HCEC 1CT (cell line): Measurements from ENCODE around the gene PTGES3L.

Source experiments
- DNase-seq: peaks from one replicate; pipeline ENCODE4 v3.0.0-alpha.2; 2017

Gene PTGES3L

DNA sequence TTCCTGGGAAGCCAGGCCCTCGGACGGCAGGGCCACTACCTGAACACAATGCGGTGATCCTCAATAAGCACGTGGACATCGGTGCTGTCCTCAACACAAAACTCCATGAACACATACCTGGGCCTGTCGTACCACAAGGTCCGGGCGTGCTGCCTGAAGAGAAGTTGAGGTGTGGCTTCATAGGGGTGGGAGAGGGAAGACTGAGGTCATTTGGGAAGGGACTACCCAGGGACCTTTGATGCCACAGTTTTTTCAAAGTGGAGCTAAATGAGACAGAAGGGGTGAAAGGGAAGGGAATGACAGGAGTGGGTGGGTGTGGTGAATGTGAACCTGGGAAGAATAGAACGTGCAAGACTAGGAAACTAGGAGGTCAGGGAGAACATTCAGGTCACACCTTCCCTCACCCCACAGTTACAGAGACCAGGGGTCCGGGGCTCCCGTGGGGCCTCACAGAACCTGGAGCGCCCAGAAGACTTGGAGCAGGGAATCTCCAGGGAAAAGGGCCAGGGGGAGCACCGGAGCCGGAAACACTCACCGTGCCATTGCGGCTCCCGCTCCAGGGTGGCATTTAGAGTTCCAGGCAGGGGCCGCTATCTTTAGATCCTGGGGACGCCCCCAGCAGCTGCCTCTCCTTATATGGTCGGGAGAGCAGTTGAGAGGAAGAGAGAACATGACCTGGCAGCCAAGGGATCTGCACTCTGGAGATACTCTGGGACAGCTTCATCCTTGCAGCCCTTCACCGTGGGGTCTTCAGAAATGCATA is at the start of gene PTGES3L:
TSS of gene PTGES3L (minus strand) at position 570 of the 763 bp plus-strand sequence. CDS start at position 543, 27 bp downstream.
- DNase-seq: no peak

DNA sequence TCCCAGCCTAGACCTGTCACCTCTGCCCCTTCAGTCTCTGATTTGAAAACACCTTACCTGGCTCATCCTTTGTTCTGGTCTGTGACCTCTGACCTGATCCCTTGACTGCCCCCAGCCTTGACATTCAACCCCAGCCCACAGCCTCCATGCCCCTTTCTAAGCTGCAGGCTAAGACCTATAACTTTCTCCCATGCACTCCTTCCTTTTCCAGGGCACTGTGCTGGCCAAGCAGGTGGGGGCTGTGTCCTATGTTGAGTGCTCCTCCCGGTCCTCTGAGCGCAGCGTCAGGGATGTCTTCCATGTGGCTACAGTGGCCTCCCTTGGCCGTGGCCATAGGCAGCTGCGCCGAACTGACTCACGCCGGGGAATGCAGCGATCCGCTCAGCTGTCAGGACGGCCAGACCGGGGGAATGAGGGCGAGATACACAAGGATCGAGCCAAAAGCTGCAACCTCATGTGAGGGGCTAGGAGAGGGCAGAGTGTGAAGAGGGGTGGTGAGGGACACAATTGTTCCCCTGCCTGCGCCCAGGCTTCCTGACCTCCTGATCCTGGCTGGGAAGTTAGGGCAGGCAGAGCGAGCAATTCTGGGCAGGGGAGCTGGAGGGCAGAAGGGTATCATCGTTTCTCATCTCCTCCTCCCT is 48.5 kb upstream of the PTGES3L start:
- DNase-seq: no peak

DNA sequence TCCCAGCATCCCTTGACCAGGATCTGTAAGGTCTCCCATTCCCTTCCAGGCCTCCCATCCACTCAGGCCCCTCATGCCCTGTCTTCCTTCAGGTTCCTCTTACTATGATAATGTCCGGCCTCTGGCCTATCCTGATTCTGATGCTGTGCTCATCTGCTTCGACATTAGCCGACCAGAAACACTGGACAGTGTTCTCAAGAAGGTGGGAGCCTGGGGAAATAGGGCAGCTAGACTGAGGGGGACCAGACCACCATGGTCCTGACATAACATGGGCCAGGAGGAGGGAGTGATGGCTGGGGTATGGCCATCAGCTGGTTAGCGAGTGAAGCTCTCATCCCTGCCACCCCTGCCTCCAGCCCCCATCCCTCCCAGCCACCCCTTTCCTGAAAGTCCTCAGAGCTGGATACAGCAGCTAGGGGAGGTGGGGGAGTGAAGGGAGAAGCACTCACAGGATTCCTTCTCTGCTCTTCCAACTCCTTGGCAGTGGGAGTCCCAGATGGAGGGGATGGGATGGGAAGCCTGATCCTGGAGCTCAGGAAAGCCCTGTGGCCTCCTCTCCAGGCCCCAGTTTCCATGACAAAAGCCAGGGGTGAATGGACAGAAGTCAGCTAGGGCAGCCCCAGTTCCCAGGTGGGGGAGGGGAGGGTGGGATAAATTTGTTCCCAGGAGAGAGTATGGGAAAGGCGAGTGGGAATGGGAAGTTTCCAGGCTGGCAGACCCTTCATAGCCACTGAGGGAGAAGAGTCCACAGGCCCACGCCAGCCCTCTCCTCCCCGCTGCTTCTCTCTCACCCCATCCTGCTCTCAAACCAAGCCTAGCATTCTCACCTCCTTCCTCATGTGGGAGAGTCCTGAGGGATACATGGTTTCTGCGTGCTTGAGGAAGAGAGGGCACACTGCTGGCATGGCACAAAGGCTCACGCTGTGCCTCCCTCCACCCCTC is 47.5 kb upstream of the PTGES3L start:
- no peak for DNase-seq

DNA sequence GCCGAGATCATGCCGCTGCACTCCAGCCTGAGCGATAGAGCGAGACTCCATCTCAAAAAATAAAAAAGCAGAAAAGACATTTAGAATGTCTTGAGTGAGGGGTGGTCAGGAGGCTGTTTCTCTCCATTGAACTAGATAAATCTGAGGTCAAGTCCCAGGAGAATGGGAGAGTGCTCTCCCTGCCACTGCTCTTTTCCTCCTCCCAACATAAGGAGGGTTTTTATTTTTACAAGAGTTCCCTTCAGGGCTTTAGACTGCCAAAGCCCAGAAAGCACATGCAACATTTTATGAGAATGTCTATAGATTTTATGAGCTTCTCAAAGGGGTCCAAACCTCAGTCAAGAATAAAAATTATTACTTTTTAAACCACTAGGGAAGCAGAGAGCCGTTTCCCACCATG is 46.7 kb upstream of the PTGES3L start:
- no peak for DNase-seq

DNA sequence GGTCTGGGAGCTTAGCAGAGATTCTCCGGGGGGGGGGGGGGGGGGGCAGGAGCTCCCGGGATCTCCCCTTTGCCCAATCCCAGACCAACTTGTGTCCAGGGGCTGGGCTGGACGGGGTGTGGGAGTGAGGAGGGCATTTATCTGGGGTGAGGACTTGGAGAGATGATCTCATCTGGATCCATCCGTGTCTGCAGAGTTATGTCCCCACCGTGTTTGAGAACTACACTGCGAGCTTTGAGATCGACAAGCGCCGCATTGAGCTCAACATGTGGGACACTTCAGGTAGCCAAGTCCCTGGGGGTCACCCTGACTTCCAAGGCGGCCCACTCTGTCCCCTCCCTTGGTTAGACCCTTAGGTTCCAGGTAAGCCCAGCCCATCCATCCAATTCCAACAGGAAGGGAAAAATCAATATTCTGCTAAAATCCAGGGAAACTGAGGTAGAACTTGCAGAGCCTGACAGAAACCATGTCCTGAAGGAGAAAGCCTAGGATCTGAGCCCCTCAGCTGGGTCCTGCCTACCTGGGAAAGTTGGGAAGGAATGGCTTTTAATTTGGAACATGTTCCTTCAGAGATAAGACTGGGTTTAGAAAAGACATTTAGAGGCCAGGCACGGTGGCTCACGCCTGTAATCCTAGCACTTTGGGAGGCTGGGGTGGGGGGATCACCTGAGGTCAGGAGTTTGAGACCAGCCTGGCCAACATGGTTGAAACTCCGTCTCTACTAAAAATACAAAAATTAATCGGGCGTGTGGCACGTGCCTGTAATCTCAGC is 46.1 kb upstream of the PTGES3L start:
- no peak for DNase-seq

DNA sequence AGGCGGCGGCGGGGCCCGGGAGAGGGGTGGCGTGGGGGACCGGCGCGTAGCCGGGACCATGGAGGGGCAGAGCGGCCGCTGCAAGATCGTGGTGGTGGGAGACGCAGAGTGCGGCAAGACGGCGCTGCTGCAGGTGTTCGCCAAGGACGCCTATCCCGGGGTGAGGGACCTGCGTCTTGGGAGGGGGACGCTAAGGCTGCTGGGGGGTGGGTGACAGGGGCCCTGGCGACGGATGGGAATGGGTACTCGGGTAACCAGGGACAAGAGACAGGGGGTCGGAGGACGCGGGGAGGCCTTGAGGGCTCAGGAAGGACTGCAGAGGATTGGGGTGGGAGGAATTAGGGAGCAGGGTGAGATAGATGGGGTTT is 45.4 kb upstream of the PTGES3L start:
- DNase-seq: no peak

DNA sequence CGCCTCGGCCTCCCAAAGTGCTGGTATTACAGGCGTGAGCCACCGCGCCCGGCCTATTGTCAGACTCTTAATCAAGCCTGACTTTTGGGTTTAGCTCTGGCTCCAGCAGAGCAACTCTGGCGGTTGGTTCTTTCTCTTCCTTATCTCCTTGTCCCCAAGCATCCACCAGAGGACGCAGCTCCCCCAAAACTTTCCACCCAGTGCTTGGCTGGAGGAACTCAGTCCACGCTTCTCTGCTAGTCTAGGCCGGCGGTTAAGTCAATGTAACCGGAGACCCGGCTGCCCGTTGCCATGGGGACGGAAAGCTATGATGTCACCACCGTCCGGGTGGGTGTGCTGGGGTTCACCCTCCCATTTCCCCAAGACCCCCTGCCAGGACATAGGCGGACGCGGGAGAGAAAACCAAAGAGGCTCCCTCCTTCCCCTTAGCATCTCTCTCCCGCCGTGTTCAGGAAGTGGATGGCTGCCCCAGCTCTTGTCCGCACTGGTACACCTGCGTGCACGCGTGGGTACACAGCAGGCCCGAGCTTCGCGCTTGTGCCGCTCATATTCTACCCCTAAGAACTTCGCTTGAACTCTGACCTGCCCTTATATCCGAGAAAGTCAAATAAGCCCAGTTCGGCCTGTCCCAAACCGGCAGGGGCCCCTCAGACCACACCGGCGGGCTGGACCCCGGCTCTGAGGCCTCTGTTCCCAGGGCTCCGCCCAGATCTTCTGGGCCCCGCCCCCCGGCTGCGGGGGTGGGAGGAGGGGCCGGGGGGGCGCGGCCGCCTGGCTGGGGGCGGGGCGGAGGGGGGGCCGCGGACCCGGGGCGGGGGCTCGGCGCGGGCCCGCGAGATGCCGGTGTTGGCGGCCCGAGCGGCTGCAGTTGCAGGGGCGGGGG is 44.8 kb upstream of the PTGES3L start, which contains the start of gene RND2:
TSS of gene RND2 (plus strand) at position 825 of the 883 bp plus-strand sequence. CDS start 117 bp downstream, outside the sequence.
- peak; percentile 96 for DNase-seq

DNA sequence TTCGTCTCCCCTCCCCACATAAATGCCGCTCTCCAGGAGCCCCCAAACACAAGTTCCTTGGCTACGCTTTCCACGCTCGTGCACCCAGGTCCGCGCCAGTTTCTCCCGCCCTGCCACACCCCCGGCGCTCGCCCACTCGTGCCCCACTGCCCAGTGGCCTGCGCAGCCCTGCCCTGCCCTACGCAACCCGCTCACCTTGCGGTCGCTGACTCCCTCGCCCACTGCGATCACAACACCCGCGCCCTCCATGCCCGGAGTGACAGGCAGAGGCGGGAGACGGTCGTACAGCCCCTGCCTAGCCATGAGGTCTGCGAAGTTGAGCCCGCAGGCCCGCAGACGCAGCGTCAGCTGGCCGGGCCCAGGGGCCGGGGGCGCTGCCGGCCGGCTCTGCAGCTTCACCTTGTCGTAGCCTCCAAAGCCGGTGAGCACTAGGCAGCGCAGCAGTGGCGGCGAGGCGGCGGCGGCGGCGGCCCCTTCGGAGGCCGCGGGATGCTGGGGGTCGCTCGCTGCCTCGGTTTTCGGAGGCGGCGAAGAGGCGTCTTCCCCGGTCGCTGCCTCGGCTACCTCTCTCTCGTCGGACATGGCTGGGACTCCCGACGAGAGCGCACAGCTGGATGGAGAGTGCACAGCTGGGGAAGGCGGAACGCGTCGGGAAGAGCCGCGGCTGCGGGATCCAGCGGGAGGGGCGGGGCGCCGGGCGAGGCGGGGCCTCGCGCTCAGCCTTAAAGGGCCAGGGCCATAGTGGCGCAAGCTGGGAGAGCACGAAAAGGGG is 42.0 kb upstream of the PTGES3L start, which contains the start of gene VAT1:
TSS of gene VAT1 (minus strand) at position 645 of the 772 bp plus-strand sequence. CDS start at position 582, 63 bp downstream.
- DNase-seq: peak; percentile 81

DNA sequence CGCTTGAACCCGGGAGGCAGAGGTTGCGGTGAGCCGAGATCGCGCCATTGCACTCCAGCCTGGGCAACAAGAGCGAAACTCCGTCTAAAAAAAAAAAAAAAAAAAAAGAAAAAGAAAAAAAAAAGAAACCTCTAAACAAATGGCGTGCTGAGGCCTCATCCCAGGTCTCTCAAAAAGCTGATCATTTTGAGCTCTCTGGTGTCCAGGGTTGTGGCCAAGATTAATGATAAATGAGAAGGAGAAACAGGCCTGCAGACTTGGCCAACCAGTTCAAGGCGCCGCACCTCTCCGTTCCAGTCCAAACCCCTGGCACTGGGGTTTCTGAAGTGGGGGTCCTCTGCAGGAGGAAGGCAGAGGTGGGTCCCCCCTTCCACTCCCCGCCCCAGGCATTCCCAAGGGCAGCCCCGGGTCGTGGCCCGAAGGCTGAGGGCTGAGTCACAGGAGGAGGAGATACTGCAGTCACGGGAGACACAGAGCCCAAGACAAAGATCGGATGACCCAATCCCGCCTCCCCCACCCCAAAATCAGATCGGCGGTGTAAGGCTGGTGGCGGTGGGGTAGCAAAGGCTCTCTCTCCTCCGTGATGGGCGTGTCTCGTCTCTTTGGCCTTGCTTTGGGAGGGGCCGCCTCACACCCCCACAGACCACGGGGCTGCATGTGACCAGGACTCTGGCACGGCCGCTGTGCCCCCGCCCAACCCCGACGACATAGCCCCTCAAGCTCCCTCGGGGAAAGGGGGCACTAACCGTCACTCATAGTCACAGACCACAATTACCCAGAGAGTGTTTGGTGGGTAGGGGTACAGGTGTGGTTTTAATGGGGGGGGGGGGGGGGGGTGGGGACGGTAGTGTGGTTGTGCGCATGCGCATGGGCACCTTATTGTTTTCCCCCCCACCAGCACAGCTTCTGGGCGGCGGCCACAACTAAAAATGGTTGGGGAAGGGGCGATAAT is 41.2 kb upstream of the PTGES3L start:
- peak; percentile 67 for DNase-seq

DNA sequence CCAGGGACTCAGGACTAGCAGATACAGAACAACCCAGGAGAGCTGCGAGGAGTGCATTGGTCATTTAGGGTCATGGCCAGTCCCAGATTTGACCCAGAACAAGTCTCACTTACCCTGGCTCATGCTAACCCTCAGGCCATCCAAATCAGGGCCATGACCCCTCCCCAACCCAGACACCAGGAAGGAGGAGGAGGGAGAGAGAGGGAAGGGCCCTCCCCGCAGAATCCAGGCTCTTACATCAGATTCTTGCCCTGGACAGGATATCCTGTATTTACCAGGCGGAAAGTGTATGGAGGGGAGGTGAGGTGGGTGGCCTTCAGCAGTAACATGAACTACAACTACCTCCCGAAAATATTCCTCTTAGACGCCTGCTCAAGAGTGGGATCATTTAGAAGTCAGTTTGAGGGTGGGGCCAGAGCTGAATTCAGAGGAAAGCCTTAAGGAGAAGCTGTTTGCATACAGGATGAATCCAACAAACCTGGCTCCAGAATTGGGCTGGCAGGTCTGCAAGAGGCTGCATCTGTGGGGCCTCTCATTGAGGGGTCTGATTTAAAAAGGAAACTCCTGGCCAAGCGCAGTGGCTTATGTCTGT is 40.2 kb upstream of the PTGES3L start:
- DNase-seq: no peak

DNA sequence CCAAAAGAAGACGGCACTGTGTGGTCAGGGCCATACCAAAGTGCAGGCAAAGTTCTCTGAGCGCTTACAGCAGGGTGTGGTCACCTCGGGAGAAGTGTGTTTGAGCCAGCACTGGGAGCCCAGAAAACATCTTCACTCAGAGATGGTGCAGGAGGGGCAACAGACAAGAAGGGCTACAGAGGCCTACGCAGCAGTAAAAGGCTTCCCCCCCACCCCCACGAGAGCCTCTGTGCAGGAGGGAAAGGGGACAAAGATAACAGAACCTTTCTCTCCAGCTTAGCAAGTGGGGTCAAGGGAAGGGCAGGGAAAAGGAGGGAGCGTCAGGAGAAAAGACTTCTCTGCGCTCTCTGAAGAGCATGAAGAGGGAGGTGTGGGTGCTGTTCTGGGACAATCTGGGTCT is 39.5 kb upstream of the PTGES3L start:
- no peak for DNase-seq

DNA sequence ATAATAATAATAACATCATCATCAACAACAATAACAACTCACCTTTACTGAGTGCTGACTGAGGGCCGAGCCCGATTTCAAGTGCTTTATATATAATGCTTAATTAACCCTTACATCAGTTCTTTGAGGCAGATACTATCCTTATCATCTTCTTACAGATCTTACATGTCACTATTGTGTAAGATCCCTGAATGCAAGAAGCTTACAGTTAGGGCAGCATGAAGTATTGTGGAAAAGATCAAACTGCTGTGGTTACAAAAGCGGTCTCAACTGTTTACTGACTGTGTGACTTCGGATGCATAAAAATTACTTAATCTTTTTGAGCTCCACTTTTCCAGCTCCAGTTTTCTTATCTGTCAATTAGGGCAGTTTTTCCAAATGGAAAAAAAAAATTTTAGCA is 39.1 kb upstream of the PTGES3L start:
- no peak for DNase-seq

DNA sequence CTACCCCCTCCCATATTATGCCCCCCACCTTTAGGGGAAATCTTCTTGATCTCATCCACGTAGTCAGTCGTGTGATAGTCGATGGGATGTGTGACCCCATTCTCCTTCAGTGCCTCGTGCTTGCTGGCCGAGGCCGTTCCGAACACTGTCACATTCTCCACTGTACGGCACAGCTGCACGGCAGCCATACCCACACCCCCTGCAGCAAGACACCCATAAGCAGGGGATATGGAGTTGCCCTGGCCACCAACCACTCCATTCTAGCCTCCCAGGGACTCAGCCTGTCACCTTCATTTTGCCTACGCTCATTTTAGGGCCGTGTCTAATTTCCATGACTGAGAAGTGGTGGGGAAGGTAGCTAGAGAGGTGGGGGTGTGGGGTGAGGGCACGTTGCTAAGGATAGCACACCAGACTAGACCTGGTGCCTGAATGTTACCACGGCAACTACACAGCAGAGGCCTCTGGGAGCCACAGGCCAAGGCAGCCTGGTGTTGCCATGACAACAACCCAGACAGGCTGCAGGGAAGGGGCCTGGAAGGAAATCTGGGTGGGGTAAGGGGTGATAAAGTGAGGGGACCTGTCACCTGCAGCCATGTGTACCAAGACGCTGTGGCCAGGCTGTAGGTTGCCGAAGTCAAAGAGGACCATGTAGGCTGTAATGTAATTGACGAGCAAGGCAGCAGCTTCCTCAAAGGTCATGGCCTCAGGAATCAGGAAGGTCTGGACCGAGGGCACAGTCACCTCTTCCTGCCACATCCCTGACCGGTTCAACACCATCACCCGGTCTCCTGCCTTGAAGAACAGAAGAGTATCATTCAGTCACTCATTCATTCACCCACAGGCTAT is 38.4 kb upstream of the PTGES3L start:
- no peak for DNase-seq

DNA sequence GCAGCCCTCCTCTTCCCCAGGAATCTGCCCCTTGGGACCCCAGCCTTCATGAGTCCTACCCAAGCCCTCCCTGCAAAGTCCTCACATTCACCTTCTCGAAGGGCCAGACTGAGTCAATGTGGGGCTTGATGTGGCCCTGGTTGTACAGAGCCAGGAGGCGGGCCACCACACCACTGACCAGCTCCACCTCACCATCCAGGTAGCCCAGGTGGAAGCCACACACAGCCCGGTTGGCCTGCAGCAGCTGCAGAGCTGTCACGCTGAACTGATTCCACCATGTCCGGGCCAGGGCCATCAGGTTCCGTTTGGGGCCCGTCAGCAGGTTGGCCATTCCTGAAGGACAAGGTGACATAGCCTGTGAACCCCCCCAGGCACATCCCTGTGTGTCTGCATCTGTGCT is 36.3 kb upstream of the PTGES3L start:
- DNase-seq: no peak

DNA sequence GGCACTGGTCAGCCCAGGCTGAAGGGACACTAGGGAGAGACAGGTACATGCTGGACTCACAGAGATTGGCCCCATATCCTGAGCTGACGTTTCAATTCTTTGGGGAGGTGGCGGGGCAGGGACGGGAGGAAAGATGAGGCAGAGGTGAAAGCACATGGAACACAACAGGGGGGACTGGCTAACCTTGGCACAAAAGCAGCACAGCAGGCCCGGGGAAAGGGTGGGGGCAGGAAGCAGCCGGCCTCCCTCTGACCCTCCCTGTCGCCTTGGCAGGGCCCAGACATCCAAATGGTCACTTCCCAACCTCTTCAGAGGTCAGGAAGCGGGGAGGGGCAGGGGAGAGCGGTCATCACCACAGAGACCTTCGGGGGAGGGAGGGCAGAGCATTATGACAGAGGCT is 35.7 kb upstream of the PTGES3L start:
- no peak for DNase-seq

DNA sequence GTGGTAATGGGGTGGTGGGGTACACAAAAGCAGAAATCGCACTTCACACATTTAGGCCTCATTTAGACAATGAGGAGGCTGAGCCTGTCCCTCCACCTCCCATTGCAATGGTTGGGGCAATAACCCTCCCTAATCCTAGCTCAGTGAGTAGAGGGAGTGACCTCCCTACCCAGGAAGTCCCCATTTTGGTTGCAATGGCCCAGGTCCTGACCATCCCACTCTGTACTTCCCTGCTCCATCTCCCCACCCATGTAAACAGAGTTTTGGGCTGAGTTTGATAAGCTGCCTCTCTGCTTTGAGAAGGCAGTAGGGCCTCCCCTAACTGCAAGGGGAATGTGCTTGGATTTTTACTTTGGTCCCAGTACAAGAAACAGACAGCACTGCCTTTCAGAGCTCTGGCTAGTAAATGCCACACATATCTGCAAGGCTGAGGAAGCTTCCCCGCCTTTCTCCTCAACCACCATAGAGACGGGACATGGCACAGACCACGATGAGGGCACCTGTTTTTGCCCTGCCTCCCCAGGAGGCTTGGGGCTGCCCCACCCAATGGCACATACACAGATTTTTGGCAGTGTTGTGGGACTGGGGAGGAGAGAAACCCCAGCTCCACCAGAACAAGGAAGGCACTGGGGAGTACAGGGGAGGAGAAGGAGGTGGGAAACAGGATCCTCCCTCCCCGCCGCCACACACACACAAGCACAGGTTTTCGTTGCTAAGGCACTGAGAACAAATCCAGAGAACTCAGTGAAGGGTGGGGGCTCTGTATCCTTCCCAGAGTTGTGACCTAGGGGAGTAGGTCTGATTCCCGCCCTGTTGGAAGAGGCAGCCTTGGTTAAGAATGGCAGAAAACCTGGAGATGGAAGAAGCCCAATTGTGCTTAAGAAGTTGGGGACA is 35.0 kb upstream of the PTGES3L start:
- no peak for DNase-seq
